ENCODE results near the gene LRRC74A.

LRRC74A gene

GRCh38 chr14:76861574-76862255 lies 35.5 kb downstream of the LRRC74A start:
- Histone ChIP-seq H3K4me1 (ENCODE audit: insufficient read depth, low read length) (peaks cover 7% of the 10 kb centered on the region; the same call in 1 of the 2 replicates), H3K27ac (ENCODE audit: low read length) (no peak overlapping the region), H3K27me3 (ENCODE audit: insufficient read depth, low read length) (no peaks in the 10 kb centered on the region; the same call in 1 of the 2 replicates), H3K36me3 (ENCODE audit: insufficient read depth, low read depth, low read length) (no peaks in the 10 kb centered on the region), H3K9me3 (ENCODE audit: insufficient read depth, low read depth, low read length) (no peaks in the 10 kb centered on the region), H3K9ac (ENCODE audit: low read depth, low read length) (no peak overlapping the region), H3K4me3 (ENCODE audit: low read length) (no peak overlapping the region)

- no peak overlapping the region for H3K27ac ChIP-seq (ENCODE audit: low read length)
- H3K36me3 ChIP-seq (ENCODE audit: insufficient read depth, low read depth, low read length): no peaks in the 10 kb centered on the region
- no peak overlapping the region for H3K4me3 ChIP-seq (ENCODE audit: low read length)
- no peaks in the 10 kb centered on the region for H3K9me3 ChIP-seq (ENCODE audit: insufficient read depth, low read depth, low read length)
- H3K4me1 ChIP-seq (ENCODE audit: insufficient read depth, low read length): peaks cover 12% of the 10 kb centered on the region; the same call in 1 of the 2 replicates
- no peak overlapping the region for H3K9ac ChIP-seq (ENCODE audit: low read depth, low read length)
- no peaks in the 10 kb centered on the region for H3K27me3 ChIP-seq (ENCODE audit: insufficient read depth, low read length)
Observed at GRCh38 chr14:76862546-76863282, 36.5 kb downstream of the LRRC74A start.

GRCh38 chr14:76863724-76864407 lies 37.7 kb downstream of the LRRC74A start:
- no peak overlapping the region for H3K4me3 ChIP-seq (ENCODE audit: low read length)
- H3K36me3 ChIP-seq (ENCODE audit: insufficient read depth, low read depth, low read length): no peaks in the 10 kb centered on the region
- peaks cover 12% of the 10 kb centered on the region; the same call in 1 of the 2 replicates for H3K4me1 ChIP-seq (ENCODE audit: insufficient read depth, low read length)

GRCh38 chr14:76866456-76866855 lies 40.2 kb downstream of the LRRC74A start:
- no peaks in the 10 kb centered on the region for H3K9me3 ChIP-seq (ENCODE audit: insufficient read depth, low read depth, low read length)
- no peaks in the 10 kb centered on the region for H3K27me3 ChIP-seq (ENCODE audit: insufficient read depth, low read length)
- no peak overlapping the region for H3K9ac ChIP-seq (ENCODE audit: low read depth, low read length)
- H3K4me3 ChIP-seq (ENCODE audit: low read length): no peak overlapping the region
- H3K27ac ChIP-seq (ENCODE audit: low read length): no peak overlapping the region
- peaks cover 10% of the 10 kb centered on the region; the same call in 1 of the 2 replicates for H3K4me1 ChIP-seq (ENCODE audit: insufficient read depth, low read length)
- H3K36me3 ChIP-seq (ENCODE audit: insufficient read depth, low read depth, low read length): no peaks in the 10 kb centered on the region

More at GRCh38 chr14:76863724-76864407, 37.7 kb downstream of the LRRC74A start:
- no peaks in the 10 kb centered on the region for H3K9me3 ChIP-seq (ENCODE audit: insufficient read depth, low read depth, low read length)
- no peaks in the 10 kb centered on the region for H3K27me3 ChIP-seq (ENCODE audit: insufficient read depth, low read length)
- H3K9ac ChIP-seq (ENCODE audit: low read depth, low read length): no peak overlapping the region
- H3K27ac ChIP-seq (ENCODE audit: low read length): no peak overlapping the region

- no peak overlapping the region for H3K4me3 ChIP-seq (ENCODE audit: low read length)
- H3K9me3 ChIP-seq (ENCODE audit: insufficient read depth, low read depth, low read length): no peaks in the 10 kb centered on the region
- H3K9ac ChIP-seq (ENCODE audit: low read depth, low read length): no peak overlapping the region
- no peaks in the 10 kb centered on the region for H3K36me3 ChIP-seq (ENCODE audit: insufficient read depth, low read depth, low read length)
- peaks cover 5% of the 10 kb centered on the region; the same call in 1 of the 2 replicates for H3K4me1 ChIP-seq (ENCODE audit: insufficient read depth, low read length)
- H3K27me3 ChIP-seq (ENCODE audit: insufficient read depth, low read length): no peaks in the 10 kb centered on the region
- no peak overlapping the region for H3K27ac ChIP-seq (ENCODE audit: low read length)
Observed at GRCh38 chr14:76867516-76868453, 41.6 kb downstream of the LRRC74A start.

GRCh38 chr14:76868454-76869170 lies 42.4 kb downstream of the LRRC74A start:
- no peak overlapping the region for H3K9ac ChIP-seq (ENCODE audit: low read depth, low read length)
- no peak overlapping the region for H3K4me3 ChIP-seq (ENCODE audit: low read length)
- no peaks in the 10 kb centered on the region for H3K9me3 ChIP-seq (ENCODE audit: insufficient read depth, low read depth, low read length)
- no peaks in the 10 kb centered on the region for H3K36me3 ChIP-seq (ENCODE audit: insufficient read depth, low read depth, low read length)
- no peak overlapping the region for H3K27ac ChIP-seq (ENCODE audit: low read length)
- H3K27me3 ChIP-seq (ENCODE audit: insufficient read depth, low read length): no peaks in the 10 kb centered on the region
- H3K4me1 ChIP-seq (ENCODE audit: insufficient read depth, low read length): peaks cover 5% of the 10 kb centered on the region; the same call in 1 of the 2 replicates

- H3K9ac ChIP-seq (ENCODE audit: low read depth, low read length): no peak overlapping the region
Observed at GRCh38 chr14:76870166-76870565, 44.0 kb downstream of the LRRC74A start.

GRCh38 chr14:76872796-76873432 lies 46.7 kb downstream of the LRRC74A start:
- no peak overlapping the region for H3K27ac ChIP-seq (ENCODE audit: low read length)

More at GRCh38 chr14:76870166-76870565, 44.0 kb downstream of the LRRC74A start:
- no peaks in the 10 kb centered on the region for H3K27me3 ChIP-seq (ENCODE audit: insufficient read depth, low read length)
- H3K36me3 ChIP-seq (ENCODE audit: insufficient read depth, low read depth, low read length): no peaks in the 10 kb centered on the region
- no peak overlapping the region for H3K27ac ChIP-seq (ENCODE audit: low read length)
- no peak overlapping the region for H3K4me3 ChIP-seq (ENCODE audit: low read length)
- no peaks in the 10 kb centered on the region for H3K9me3 ChIP-seq (ENCODE audit: insufficient read depth, low read depth, low read length)
- peaks cover 5% of the 10 kb centered on the region; the same call in 1 of the 2 replicates for H3K4me1 ChIP-seq (ENCODE audit: insufficient read depth, low read length)

GRCh38 chr14:76874734-76875133 lies 48.5 kb downstream of the LRRC74A start:
- Histone ChIP-seq H3K27me3 (ENCODE audit: insufficient read depth, low read length) (no peaks in the 10 kb centered on the region), H3K4me1 (ENCODE audit: insufficient read depth, low read length) (no peaks in the 10 kb centered on the region), H3K9ac (ENCODE audit: low read depth, low read length) (no peak overlapping the region)

More at GRCh38 chr14:76872796-76873432, 46.7 kb downstream of the LRRC74A start:
- Histone ChIP-seq H3K36me3 (ENCODE audit: insufficient read depth, low read depth, low read length) (no peaks in the 10 kb centered on the region), H3K4me3 (ENCODE audit: low read length) (no peak overlapping the region), H3K27me3 (ENCODE audit: insufficient read depth, low read length) (no peaks in the 10 kb centered on the region), H3K9me3 (ENCODE audit: insufficient read depth, low read depth, low read length) (peaks cover 4% of the 10 kb centered on the region; the same call in 1 of the 2 replicates), H3K9ac (ENCODE audit: low read depth, low read length) (no peak overlapping the region), H3K4me1 (ENCODE audit: insufficient read depth, low read length) (no peaks in the 10 kb centered on the region)

GRCh38 chr14:76876076-76876475 lies 49.9 kb downstream of the LRRC74A start:
- Histone ChIP-seq H3K4me3 (ENCODE audit: low read length) (no peak overlapping the region), H3K27me3 (ENCODE audit: insufficient read depth, low read length) (no peaks in the 10 kb centered on the region), H3K36me3 (ENCODE audit: insufficient read depth, low read depth, low read length) (no peaks in the 10 kb centered on the region), H3K27ac (ENCODE audit: low read length) (no peak overlapping the region), H3K9me3 (ENCODE audit: insufficient read depth, low read depth, low read length) (peaks cover 4% of the 10 kb centered on the region; the same call in 1 of the 2 replicates), H3K9ac (ENCODE audit: low read depth, low read length) (no peak overlapping the region), H3K4me1 (ENCODE audit: insufficient read depth, low read length) (no peaks in the 10 kb centered on the region)

More at GRCh38 chr14:76874734-76875133, 48.5 kb downstream of the LRRC74A start:
- H3K4me3 ChIP-seq (ENCODE audit: low read length): no peak overlapping the region
- no peak overlapping the region for H3K27ac ChIP-seq (ENCODE audit: low read length)
- H3K36me3 ChIP-seq (ENCODE audit: insufficient read depth, low read depth, low read length): no peaks in the 10 kb centered on the region
- peaks cover 4% of the 10 kb centered on the region; the same call in 1 of the 2 replicates for H3K9me3 ChIP-seq (ENCODE audit: insufficient read depth, low read depth, low read length)

Measured in iPS-20b (cell line).